HCT116 (cell line): ENCODE measurements around the gene PIK3CD. TPM values are rescaled to one million over a fixed set of nuclear protein-coding genes. Genes with fewer than 3 reads are reported as not detected.

ENCODE experiments used
- ATAC-seq: fragments of 200-7000 bp; cut with Tn5 transposase; 2 replicates; pipeline ENCODE4 v1.9.1; 2020; ENCODE audit warnings: mild to moderate bottlenecking, moderate library complexity
- BruUV-seq: library from RNA; stranded (reverse); fragments of 400-500 nt; replicated peaks from 2 replicates; lab custom pipeline; 2021; lab: Mats Ljungman, UMichigan
- CTCF ChIA-PET: fragments of 300-600 bp; sonication (Branson Sonifier 250); formaldehyde crosslinking; loops from one replicate; lab custom pipeline; 2021; ENCODE audit warnings: antibody characterized with exemption; lab: Charles Lee
- POLR2A ChIA-PET: fragments of 300-600, 350-600 bp; sonication (Branson Sonifier 250); formaldehyde crosslinking; loops from one replicate; lab custom pipeline; 2021; ENCODE audit warnings: antibody characterized with exemption; lab: Charles Lee
- RAD21 ChIA-PET, 2 experiments: fragments of 300-600 bp; sonication (Branson Sonifier 250); formaldehyde crosslinking; loops; one replicate each; lab custom pipeline; 2023; ENCODE audit warnings: low total read pairs in 2 of 2; ENCODE audit not compliant: uncharacterized antibody in 2 of 2, unreplicated experiment in 2 of 2, low non-redundant PET in 1 of 2; lab: Charles Lee
- DNase-seq: peaks from one replicate; pipeline ENCODE4 v3.0.0-alpha.2; 2010; ENCODE audit warnings: low read depth, low spot score
- H2AFZ ChIP-seq: fragments of 200-600 bp; shearing (Covaris generic), sonication (generic); 2 replicates; pipeline ENCODE4 v1.6.1; 2017; ENCODE audit warnings: low read depth, mixed run types, mixed read lengths, antibody characterized with exemption, low read length; ENCODE audit not compliant: poor library complexity, severe bottlenecking
- H3K27ac ChIP-seq: 2 replicates; pipeline ENCODE4 v1.5.1; 2012; ENCODE audit warnings: low read depth, low read length
- H3K27me3 ChIP-seq: fragments of 200-600 bp; sonication (generic); 2 replicates; pipeline ENCODE4 v1.6.1; 2016; ENCODE audit warnings: mixed run types, low read length, mixed read lengths; ENCODE audit not compliant: insufficient read depth
- H3K36me3 ChIP-seq, 2 experiments: fragments of 200-500 bp in 1 of 2; fragments of 200-600 bp in 1 of 2; sonication (Bioruptor generic) in 1 of 2; sonication (generic) in 1 of 2; 2 replicates each; pipeline versions ENCODE4 v1.5.1 to v1.6.1; 2014 to 2016; ENCODE audit warnings: low read length in 2 of 2, inconsistent platforms in 1 of 2, mixed read lengths in 1 of 2, mixed run types in 1 of 2; ENCODE audit not compliant: insufficient read depth in 2 of 2, control insufficient read depth in 1 of 2
- H3K4me1 ChIP-seq, 2 experiments: fragments of 200-600 bp in 1 of 2; sonication (generic) in 1 of 2; 2 replicates each; pipeline versions ENCODE4 v1.5.1 to v1.6.1; 2012 to 2017; ENCODE audit warnings: low read length in 2 of 2, inconsistent platforms in 1 of 2, mild to moderate bottlenecking in 1 of 2, mixed read lengths in 1 of 2, mixed run types in 1 of 2, moderate library complexity in 1 of 2; ENCODE audit not compliant: insufficient read depth in 2 of 2, control insufficient read depth in 1 of 2
- H3K4me2 ChIP-seq: fragments of 200-600 bp; sonication (generic); 2 replicates; pipeline ENCODE4 v1.6.1; 2017; ENCODE audit warnings: mixed run types, low read length, mixed read lengths
- H3K4me3 ChIP-seq, 2 experiments: fragments of 200-600 bp in 1 of 2; sonication (generic) in 1 of 2; replicated peaks in 1 of 2; 2 replicates each; pipeline ENCODE4 v1.5.1; 2011 to 2016; ENCODE audit warnings: low read length in 2 of 2, control low read depth in 1 of 2, low read depth in 1 of 2, mild to moderate bottlenecking in 1 of 2, mixed read lengths in 1 of 2, mixed run types in 1 of 2
- H3K79me2 ChIP-seq: fragments of 200-600 bp; sonication (generic); 2 replicates; pipeline ENCODE4 v1.6.1; 2017; ENCODE audit warnings: mild to moderate bottlenecking, mixed run types, low read length, moderate library complexity, mixed read lengths; ENCODE audit not compliant: insufficient read depth
- H3K9ac ChIP-seq: fragments of 200-600 bp; sonication (generic); 2 replicates; pipeline ENCODE4 v1.6.1; 2016; ENCODE audit warnings: low read length, mixed read lengths
- H3K9me2 ChIP-seq: fragments of 200-600 bp; sonication (generic), shearing (Covaris generic); 2 replicates; pipeline ENCODE4 v1.6.1; 2017; ENCODE audit warnings: mixed run types, mild to moderate bottlenecking, moderate library complexity; ENCODE audit not compliant: insufficient read depth
- H3K9me3 ChIP-seq, 2 experiments: fragments of 200-500 bp in 1 of 2; fragments of 200-600 bp in 1 of 2; sonication (Bioruptor generic) in 1 of 2; sonication (generic) in 1 of 2; 2 replicates each; pipeline ENCODE4 v1.6.1; 2014 to 2017; ENCODE audit warnings: low read length in 2 of 2, mixed read lengths in 2 of 2, inconsistent platforms in 1 of 2, low read depth in 1 of 2, mild to moderate bottlenecking in 1 of 2, mixed run types in 1 of 2, moderate library complexity in 1 of 2; ENCODE audit not compliant: control insufficient read depth in 1 of 2, insufficient read depth in 1 of 2
- H4K20me1 ChIP-seq: fragments of 200-600 bp; sonication (generic), shearing (Covaris generic); 2 replicates; pipeline ENCODE4 v1.6.1; 2017; ENCODE audit warnings: mixed run types, mild to moderate bottlenecking, moderate library complexity; ENCODE audit not compliant: insufficient read depth
- ATF3 ChIP-seq: IDR thresholded peaks from 2 replicates; pipeline ENCODE4 v1.6.1; 2012
- CBX3 ChIP-seq: IDR thresholded peaks from 2 replicates; pipeline ENCODE4 v1.6.1; 2012; ENCODE audit warnings: low read depth
- CEBPB ChIP-seq: IDR thresholded peaks from 2 replicates; pipeline ENCODE4 v1.6.1; 2012; ENCODE audit warnings: low read depth
- CTCF ChIP-seq, 3 experiments: fragments of 200-600 bp in 1 of 3; sonication (generic) in 1 of 3; IDR thresholded peaks in 2 of 3; conservative IDR thresholded peaks in 1 of 3; 2 replicates each; pipeline ENCODE4 v1.5.1; 2012 to 2017; ENCODE audit warnings: low read depth in 2 of 3, low read length in 2 of 3, antibody characterized with exemption in 1 of 3, borderline replicate concordance in 1 of 3, control low read depth in 1 of 3, mild to moderate bottlenecking in 1 of 3, mixed read lengths in 1 of 3, mixed run types in 1 of 3, moderate library complexity in 1 of 3; ENCODE audit not compliant: insufficient read depth in 1 of 3
- ELF1 ChIP-seq: IDR thresholded peaks from 2 replicates; pipeline ENCODE4 v1.6.1; 2012; ENCODE audit warnings: low read depth, borderline replicate concordance
- EZH2 ChIP-seq: fragments of 200-600 bp; sonication (generic); IDR thresholded peaks from 2 replicates; pipeline ENCODE4 v1.6.1; 2017; ENCODE audit warnings: antibody characterized with exemption, mixed run types
- FOSL1 ChIP-seq: IDR thresholded peaks from 2 replicates; pipeline ENCODE4 v1.6.1; 2012; ENCODE audit warnings: low read depth
- JUND ChIP-seq: IDR thresholded peaks from 2 replicates; pipeline ENCODE4 v1.6.1; 2012
- POLR2A ChIP-seq: IDR thresholded peaks from 2 replicates; pipeline ENCODE4 v1.7.0; 2011; ENCODE audit warnings: borderline replicate concordance; ENCODE audit not compliant: insufficient read depth, insufficient read length; ENCODE audit errors: extremely low read depth
- REST ChIP-seq: IDR thresholded peaks from 2 replicates; pipeline ENCODE4 v1.6.1; 2012; ENCODE audit warnings: low read depth
- SRF ChIP-seq: IDR thresholded peaks from 2 replicates; pipeline ENCODE4 v1.6.1; 2012; ENCODE audit warnings: low read depth
- TCF7L2 ChIP-seq: IDR thresholded peaks from 2 replicates; pipeline ENCODE4 v1.7.0; 2011; ENCODE audit warnings: borderline replicate concordance, inconsistent platforms; ENCODE audit not compliant: insufficient read depth, insufficient read length; ENCODE audit errors: extremely low read depth
- YY1 ChIP-seq: IDR thresholded peaks from 2 replicates; pipeline ENCODE4 v1.6.1; 2011; ENCODE audit warnings: low read length, low read depth, moderate library complexity, mild to moderate bottlenecking; ENCODE audit not compliant: insufficient replicate concordance; ENCODE audit errors: extremely low read depth
- ZBTB33 ChIP-seq: IDR thresholded peaks from 2 replicates; pipeline ENCODE4 v1.6.1; 2011; ENCODE audit warnings: mild to moderate bottlenecking, low read length, moderate library complexity; ENCODE audit not compliant: insufficient replicate concordance; ENCODE audit errors: extremely low read depth
- ZFX ChIP-seq: fragments of 450-650 bp; IDR thresholded peaks from 2 replicates; pipeline ENCODE4 v1.6.1; 2017
- intact Hi-C: fragments of 100-400 bp; cut with micrococcal nuclease; formaldehyde crosslinking; loops from 2 replicates; pipeline ENCODE4 v1.10.0; 2022
- total RNA-seq: library from RNA; stranded (reverse); gene quantifications from one replicate; pipeline ENCODE4 v1.2.1, GENCODE V29; 2021; ENCODE audit not compliant: unreplicated experiment

The PIK3CD gene
- total RNA-seq, 1 experiment from 2014 or later, result 9.2 TPM

GRCh38 chr1:9714257-9714718, 62.8 kb downstream of the PIK3CD start (continued):
- no peak for TF ChIP-seq REST
- TF ChIP-seq JUND, result no peak

- POLR2A ChIA-PET, result no interaction called here
- Histone ChIP-seq H3K9me2 (no peaks in the 10 kb centered on the region), H3K4me1 (peaks cover 10 to 22% of the 10 kb centered on the region in 2 experiments), H3K9me3 (no peaks in the 10 kb centered on the region), H2AFZ (no peak overlapping the region), H3K27ac (no peak overlapping the region), H3K36me3 (no peaks in the 10 kb centered on the region), H3K4me3 (no peak overlapping the region), H3K27me3 (no peaks in the 10 kb centered on the region), H3K9ac (no peak overlapping the region), H3K4me2 (no peak overlapping the region), H3K79me2 (no peaks in the 10 kb centered on the region), H4K20me1 (no peaks in the 10 kb centered on the region)
- TF ChIP-seq TCF7L2 (no peak), CEBPB (no peak), ZBTB33 (no peak), CBX3 (no peak), ATF3 (no peak), ZFX (no peak), SRF (no peak), JUND (no peak), POLR2A (no peak), CTCF (IDR thresholded peaks at IDR 0.05 in 2 of 3, conservative IDR thresholded peaks at IDR 0.05 in 1 of 3; ENCODE audit: borderline replicate concordance in 1 of 3, insufficient read depth in 1 of 3, low read depth in 2 of 3, low read length in 2 of 3) (no peak), ELF1 (no peak), FOSL1 (no peak), YY1 (no peak), EZH2 (no peak)
- RAD21 ChIA-PET, result no interaction called here
- intact Hi-C loops, result no loop called here
- no peak for DNase-seq
- BruUV-seq, result no TSS peak
- CTCF ChIA-PET, result no interaction called here
- no peak for ATAC-seq
Measured at GRCh38 chr1:9715536-9716226, 64.2 kb downstream of the PIK3CD start.
